ENCODE data around the gene NRXN3.

The NRXN3 gene

DNA sequence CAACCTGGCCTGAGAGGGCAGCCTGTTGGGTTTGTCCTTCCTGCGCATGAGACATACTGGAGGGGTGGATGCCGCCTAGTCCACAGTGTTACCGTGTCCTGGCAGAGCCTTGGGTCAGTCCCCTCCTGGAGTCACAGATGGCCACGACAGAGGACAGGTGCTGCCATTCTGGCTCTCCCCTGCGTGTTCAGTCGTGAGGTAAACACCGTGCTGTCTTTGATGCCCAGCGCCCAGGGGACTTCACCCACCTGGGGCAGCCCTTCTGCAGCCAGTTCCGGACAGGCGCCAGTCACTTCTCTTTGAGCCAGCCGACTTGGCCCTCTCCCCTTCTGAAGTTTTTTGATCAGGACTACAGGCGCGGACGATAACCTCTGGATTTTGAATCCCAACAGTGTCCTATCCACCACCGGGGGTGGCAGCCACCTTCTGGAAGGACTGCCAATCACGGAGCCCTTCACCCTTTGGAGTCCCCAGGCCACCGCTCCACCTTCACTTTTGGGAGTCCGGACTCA lies 1108.2 kb downstream of the NRXN3 start:
- no peak overlapping the region for H3K27ac Mint-ChIP-seq
- H3K36me3 Mint-ChIP-seq (ENCODE audit: low read depth): no peaks in the 10 kb centered on the region
- peak overlapping the region; percentile 91 to 95 (median 92) for H3K4me3 Mint-ChIP-seq
- H3K4me1 Mint-ChIP-seq: peaks cover 55% of the 10 kb centered on the region
- no peaks in the 10 kb centered on the region for H3K9me3 Mint-ChIP-seq
- TF ChIP-seq, protein P1, sequence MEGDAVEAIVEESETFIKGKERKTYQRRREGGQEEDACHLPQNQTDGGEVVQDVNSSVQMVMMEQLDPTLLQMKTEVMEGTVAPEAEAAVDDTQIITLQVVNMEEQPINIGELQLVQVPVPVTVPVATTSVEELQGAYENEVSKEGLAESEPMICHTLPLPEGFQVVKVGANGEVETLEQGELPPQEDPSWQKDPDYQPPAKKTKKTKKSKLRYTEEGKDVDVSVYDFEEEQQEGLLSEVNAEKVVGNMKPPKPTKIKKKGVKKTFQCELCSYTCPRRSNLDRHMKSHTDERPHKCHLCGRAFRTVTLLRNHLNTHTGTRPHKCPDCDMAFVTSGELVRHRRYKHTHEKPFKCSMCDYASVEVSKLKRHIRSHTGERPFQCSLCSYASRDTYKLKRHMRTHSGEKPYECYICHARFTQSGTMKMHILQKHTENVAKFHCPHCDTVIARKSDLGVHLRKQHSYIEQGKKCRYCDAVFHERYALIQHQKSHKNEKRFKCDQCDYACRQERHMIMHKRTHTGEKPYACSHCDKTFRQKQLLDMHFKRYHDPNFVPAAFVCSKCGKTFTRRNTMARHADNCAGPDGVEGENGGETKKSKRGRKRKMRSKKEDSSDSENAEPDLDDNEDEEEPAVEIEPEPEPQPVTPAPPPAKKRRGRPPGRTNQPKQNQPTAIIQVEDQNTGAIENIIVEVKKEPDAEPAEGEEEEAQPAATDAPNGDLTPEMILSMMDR (IDR thresholded peaks at IDR 0.05; ENCODE audit: unreplicated experiment in 3 of 3): no peak
- peaks cover 71% of the 10 kb centered on the region for H3K27me3 Mint-ChIP-seq (ENCODE audit: low read depth)

DNA sequence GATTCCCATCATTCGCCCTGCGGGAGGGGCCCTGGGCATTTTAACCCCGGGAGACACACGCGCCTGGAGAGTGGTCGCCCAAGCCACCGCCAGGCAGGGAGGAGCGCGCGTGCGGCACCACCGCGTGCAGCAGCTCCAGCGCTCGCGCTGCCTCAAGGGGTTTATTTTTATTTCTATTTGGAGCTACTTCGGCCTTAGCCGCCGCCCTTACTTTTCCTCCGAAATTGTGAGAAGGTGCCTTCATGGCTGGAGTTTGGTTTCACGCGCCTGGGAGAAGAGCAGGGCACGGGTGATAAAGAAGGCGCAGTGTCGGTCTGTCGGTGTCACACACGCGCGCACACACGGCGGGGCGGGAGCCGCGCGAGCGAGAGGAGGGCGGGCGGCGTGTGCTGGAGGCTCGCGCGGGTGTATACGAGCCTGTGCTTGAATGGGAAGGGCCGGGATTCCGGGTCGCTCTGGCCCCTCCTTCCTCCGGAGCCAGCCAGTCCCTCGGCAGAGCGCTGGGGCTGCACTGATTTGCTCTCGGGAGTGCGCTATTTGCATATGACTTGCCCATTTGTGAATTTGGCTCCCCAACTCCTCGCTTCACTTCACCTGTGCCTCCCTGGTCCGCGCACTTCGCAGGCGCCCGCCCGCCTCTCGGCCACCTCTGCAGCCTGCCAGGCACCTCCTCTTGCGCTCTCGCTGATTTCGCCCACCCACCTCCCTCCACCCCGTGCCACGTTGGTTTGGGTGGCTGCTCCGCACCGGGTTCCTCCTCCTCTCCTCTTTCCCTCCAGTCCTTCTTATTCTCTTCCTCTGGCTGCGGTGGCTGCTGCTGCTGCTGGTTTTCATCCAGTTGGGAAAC lies 1108.8 kb downstream of the NRXN3 start:
- Mint-ChIP-seq H3K27me3 (ENCODE audit: low read depth) (peaks cover 74% of the 10 kb centered on the region), H3K27ac (peak overlapping the region in 2 of 3 experiments; percentile 61 to 63), H3K4me3 (peak overlapping the region; percentile 91 to 95 (median 92)), H3K9me3 (no peaks in the 10 kb centered on the region), H3K36me3 (ENCODE audit: low read depth) (no peaks in the 10 kb centered on the region), H3K4me1 (peaks cover 56% of the 10 kb centered on the region)
- TF ChIP-seq, protein P1 (IDR thresholded peaks at IDR 0.05; ENCODE audit: unreplicated experiment in 3 of 3): no peak

DNA sequence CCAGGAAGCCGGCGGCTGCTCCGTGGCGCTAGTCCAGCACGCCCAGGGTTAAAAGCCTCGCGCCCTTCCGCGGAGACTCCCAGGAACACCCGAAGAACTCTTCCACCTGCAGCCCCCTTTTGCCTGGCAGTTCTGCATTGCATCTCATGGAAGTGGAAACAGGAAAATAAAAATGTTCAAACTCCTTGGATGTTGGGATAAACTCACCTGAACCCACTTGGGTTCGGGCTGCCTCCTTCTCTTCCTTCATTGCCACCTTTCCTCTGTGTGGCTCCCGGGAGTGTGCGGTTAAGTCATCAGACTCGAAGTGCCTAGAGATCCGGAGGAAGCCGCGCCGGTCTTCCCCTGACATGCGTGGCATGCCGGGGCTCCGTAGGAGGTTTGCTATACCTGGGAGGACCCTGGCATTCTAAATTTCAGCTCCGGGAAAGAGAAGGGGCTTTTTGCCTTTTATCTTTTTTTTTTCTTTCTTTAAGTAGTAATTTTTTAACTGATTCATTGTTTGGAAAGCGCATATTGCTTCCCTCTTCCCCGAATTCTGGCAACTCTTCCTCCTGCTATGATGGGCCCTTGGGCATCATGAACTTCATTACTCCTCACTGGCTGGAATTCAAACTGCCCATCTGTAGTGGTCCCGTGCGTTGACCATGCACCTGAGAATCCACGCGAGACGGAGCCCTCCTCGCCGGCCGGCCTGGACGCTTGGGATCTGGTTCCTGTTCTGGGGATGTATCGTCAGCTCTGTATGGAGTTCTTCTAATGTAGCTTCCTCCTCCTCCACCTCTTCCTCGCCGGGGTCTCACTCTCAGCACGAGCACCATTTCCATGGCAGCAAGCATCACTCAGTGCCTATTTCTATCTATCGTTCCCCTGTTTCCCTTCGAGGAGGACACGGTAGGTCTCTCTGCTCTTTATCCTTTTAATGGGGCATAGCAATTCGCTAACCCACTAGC lies 1109.7 kb downstream of the NRXN3 start:
- peaks cover 70% of the 10 kb centered on the region for H3K27me3 Mint-ChIP-seq (ENCODE audit: low read depth)
- H3K27ac Mint-ChIP-seq: peak overlapping the region in 2 of 3 experiments; percentile 61 to 63
- peaks cover 2% of the 10 kb centered on the region for H3K36me3 Mint-ChIP-seq (ENCODE audit: low read depth)
- TF ChIP-seq, protein P1 (IDR thresholded peaks at IDR 0.05; ENCODE audit: unreplicated experiment in 3 of 3): no peak
- peak overlapping the region; percentile 91 to 95 (median 92) for H3K4me3 Mint-ChIP-seq
- peaks cover 60% of the 10 kb centered on the region for H3K4me1 Mint-ChIP-seq
- no peaks in the 10 kb centered on the region for H3K9me3 Mint-ChIP-seq

DNA sequence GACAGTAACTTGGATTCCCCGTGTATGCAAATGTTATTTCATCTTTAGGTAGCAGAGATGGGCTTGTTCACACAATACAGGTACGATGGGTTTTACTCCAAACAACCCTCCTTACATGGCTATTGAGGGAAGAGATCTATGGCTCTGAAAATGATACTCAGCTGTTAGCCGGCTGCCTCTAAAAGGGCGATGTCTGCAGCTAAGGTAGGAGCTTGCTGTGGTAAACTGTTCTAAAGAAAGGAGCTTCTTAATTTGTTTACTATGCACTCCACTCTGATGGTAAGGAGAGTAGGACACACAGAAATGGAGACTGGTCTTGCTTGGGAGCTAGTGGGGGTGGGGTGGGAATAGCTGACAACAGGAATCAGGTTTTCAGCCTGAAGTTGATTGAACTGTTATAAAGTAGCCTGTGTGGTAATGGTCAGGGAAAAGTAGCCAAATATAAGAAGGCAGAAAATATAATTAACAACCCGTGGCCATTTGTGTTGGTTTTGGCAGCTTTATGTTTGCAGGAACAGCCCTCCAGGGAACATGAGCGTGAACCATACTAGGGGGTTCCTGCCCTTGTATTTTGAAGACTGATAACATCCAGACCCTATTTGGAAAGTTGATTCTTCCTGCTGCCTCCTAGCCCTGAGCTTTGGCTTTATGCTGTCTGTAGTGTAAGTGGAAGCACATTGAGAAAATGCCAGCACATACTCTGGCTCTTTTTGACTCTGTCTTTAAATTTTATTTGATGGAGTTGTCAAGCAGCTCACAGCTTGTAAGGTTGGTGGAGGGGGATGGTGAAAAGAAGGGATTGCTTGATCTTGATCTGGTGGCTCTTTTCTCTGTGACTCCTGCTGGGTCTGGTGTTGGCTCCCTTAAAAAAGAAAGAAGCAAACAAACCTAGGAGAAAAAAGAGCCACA lies 1111.3 kb downstream of the NRXN3 start:
- Mint-ChIP-seq H3K9me3 (no peaks in the 10 kb centered on the region), H3K4me1 (peaks cover 50% of the 10 kb centered on the region), H3K27me3 (ENCODE audit: low read depth) (peaks cover 63% of the 10 kb centered on the region), H3K36me3 (ENCODE audit: low read depth) (peaks cover 3% of the 10 kb centered on the region), H3K27ac (peak overlapping the region in 1 of 3 experiments; percentile 25), H3K4me3 (peak overlapping the region; percentile 91 to 95 (median 92))
- TF ChIP-seq, protein P1 (IDR thresholded peaks at IDR 0.05; ENCODE audit: unreplicated experiment in 3 of 3): no peak

DNA sequence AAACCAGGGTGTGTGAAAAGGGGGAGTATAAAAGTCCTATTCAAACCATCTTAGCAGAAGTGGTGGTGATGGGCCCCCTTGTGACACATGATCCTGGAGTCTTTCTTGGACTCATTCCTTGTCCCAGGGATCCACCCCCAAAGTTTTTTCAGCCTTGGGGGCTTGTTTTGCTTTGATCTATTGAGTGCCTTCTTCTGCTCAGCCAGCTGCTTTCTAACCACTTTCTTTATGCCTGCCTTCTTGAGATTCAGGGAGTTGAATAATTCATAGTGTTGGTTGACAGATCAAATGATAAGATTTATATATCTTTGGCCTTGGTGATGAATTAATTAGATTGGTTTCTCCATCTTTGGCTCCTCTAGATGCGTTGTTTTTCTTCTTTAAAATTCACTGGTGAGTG lies 1114.4 kb downstream of the NRXN3 start:
- Mint-ChIP-seq H3K4me3 (peak overlapping the region in 2 of 3 experiments; percentile 2 to 41), H3K9me3 (no peaks in the 10 kb centered on the region), H3K27me3 (ENCODE audit: low read depth) (peaks cover 33% of the 10 kb centered on the region), H3K36me3 (ENCODE audit: low read depth) (peaks cover 8% of the 10 kb centered on the region), H3K27ac (no peak overlapping the region), H3K4me1 (peaks cover 38% of the 10 kb centered on the region)
- TF ChIP-seq, protein P1 (IDR thresholded peaks at IDR 0.05; ENCODE audit: unreplicated experiment in 3 of 3): no peak
